Suprapubic skin (tissue), 3 donors: Measurements from ENCODE around the gene F2RL3.

Experiments
- EP300 ChIP-seq: sonication (generic); formaldehyde crosslinking; IDR thresholded peaks from one replicate; pipeline ENCODE4 v1.6.1; 2017; ENCODE audit warnings: antibody characterized with exemption
- POLR2A ChIP-seq, 2 donors: fragments of 450-650 bp; IDR thresholded peaks; one replicate each; pipeline ENCODE4 v1.6.1; 2017; ENCODE audit warnings: antibody characterized with exemption in 2 of 2, mild to moderate bottlenecking in 2 of 2, moderate library complexity in 2 of 2
- TF ChIP-seq, protein P1 (sequence below), 2 donors: fragments of 200-600 bp in 1 of 2; fragments of 450-650 bp in 1 of 2; sonication (generic) in 1 of 2; IDR thresholded peaks; one replicate each; pipeline ENCODE4 v1.5.1; 2016 to 2019; ENCODE audit warnings: antibody characterized with exemption in 2 of 2, mild to moderate bottlenecking in 1 of 2, moderate library complexity in 1 of 2

DNA sequence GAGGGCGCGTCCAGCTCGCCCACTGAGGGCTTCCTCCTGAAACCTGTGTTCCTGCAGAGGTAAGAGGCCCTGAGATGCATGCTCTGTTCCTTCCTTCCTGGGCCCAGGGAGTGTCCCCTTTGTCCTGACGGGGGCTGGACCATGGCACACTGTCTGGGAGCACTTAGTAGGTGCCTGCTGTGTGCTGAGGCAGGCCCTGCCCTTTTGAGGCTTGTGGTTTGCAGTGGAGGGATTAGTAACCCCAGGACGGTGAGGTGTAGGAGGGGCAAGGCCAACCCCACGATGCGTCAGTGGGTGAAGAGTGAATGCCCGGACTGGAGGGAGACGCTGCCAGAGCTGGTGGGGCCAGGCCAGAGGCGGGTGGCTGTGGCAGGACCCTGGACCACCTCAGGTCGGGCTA lies 11.2 kb upstream of the F2RL3 start:
- TF ChIP-seq, protein P1, sequence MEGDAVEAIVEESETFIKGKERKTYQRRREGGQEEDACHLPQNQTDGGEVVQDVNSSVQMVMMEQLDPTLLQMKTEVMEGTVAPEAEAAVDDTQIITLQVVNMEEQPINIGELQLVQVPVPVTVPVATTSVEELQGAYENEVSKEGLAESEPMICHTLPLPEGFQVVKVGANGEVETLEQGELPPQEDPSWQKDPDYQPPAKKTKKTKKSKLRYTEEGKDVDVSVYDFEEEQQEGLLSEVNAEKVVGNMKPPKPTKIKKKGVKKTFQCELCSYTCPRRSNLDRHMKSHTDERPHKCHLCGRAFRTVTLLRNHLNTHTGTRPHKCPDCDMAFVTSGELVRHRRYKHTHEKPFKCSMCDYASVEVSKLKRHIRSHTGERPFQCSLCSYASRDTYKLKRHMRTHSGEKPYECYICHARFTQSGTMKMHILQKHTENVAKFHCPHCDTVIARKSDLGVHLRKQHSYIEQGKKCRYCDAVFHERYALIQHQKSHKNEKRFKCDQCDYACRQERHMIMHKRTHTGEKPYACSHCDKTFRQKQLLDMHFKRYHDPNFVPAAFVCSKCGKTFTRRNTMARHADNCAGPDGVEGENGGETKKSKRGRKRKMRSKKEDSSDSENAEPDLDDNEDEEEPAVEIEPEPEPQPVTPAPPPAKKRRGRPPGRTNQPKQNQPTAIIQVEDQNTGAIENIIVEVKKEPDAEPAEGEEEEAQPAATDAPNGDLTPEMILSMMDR (IDR thresholded peaks at IDR 0.05): no peak
- no peak for TF ChIP-seq POLR2A (IDR thresholded peaks at IDR 0.05)
- no peak for TF ChIP-seq EP300
